Measurements from ENCODE around the gene DIAPH2. TPM values are rescaled to one million over a fixed set of nuclear protein-coding genes. Genes with fewer than 3 reads are reported as not detected.

DIAPH2 gene
- total RNA-seq, 6 experiments from 2014 or later: 10.1 to 13.5 (median 11.6) TPM

- TF ChIP-seq CTCF (IDR thresholded peaks at IDR 0.05): no peak
- DNase-seq: no peak
- Mint-ChIP-seq H3K4me1 (ENCODE audit: low read depth) (peaks cover 44% of the 10 kb centered on the region), H3K27ac (peak overlapping the region; percentile 24; the same call in 1 of the 2 replicates), H3K4me3 (no peak overlapping the region), H3K27me3 (ENCODE audit: insufficient read depth) (peaks cover 2% of the 10 kb centered on the region; the same call in 1 of the 2 replicates), H3K9me3 (no peaks in the 10 kb centered on the region), H3K36me3 (ENCODE audit: low read depth) (no peaks in the 10 kb centered on the region)
Observed at GRCh38 chrX:97400492-97400891, 715.9 kb downstream of the DIAPH2 start.

- peak overlapping the region; percentile 61 for H3K27ac Mint-ChIP-seq
- H3K36me3 Mint-ChIP-seq (ENCODE audit: low read depth): no peaks in the 10 kb centered on the region
- no peak for DNase-seq
- H3K27me3 Mint-ChIP-seq (ENCODE audit: insufficient read depth): peaks cover 2% of the 10 kb centered on the region; the same call in 1 of the 2 replicates
- H3K4me3 Mint-ChIP-seq: peak overlapping the region; percentile 55
- H3K9me3 Mint-ChIP-seq: no peaks in the 10 kb centered on the region
- TF ChIP-seq CTCF (IDR thresholded peaks at IDR 0.05): no peak
- H3K4me1 Mint-ChIP-seq (ENCODE audit: low read depth): peaks cover 44% of the 10 kb centered on the region
Observed at GRCh38 chrX:97401154-97401553, 716.5 kb downstream of the DIAPH2 start.

GRCh38 chrX:97401586-97402136 is 717.0 kb downstream of the DIAPH2 start:
- H3K36me3 Mint-ChIP-seq (ENCODE audit: low read depth): no peaks in the 10 kb centered on the region
- no peaks in the 10 kb centered on the region for H3K9me3 Mint-ChIP-seq
- peaks cover 2% of the 10 kb centered on the region; the same call in 1 of the 2 replicates for H3K27me3 Mint-ChIP-seq (ENCODE audit: insufficient read depth)
- TF ChIP-seq CTCF (IDR thresholded peaks at IDR 0.05): no peak
- peaks cover 44% of the 10 kb centered on the region for H3K4me1 Mint-ChIP-seq (ENCODE audit: low read depth)
- H3K27ac Mint-ChIP-seq: peak overlapping the region; percentile 61; the same call in 1 of the 2 replicates
- no peak overlapping the region for H3K4me3 Mint-ChIP-seq
- DNase-seq: peak; percentile 2

GRCh38 chrX:97402333-97402732 is 717.7 kb downstream of the DIAPH2 start:
- H3K27ac Mint-ChIP-seq: no peak overlapping the region
- H3K27me3 Mint-ChIP-seq (ENCODE audit: insufficient read depth): peaks cover 1% of the 10 kb centered on the region; the same call in 1 of the 2 replicates
- DNase-seq: no peak
- TF ChIP-seq CTCF (IDR thresholded peaks at IDR 0.05): no peak
- H3K9me3 Mint-ChIP-seq: no peaks in the 10 kb centered on the region
- H3K4me3 Mint-ChIP-seq: no peak overlapping the region
- peaks cover 43% of the 10 kb centered on the region for H3K4me1 Mint-ChIP-seq (ENCODE audit: low read depth)
- H3K36me3 Mint-ChIP-seq (ENCODE audit: low read depth): no peaks in the 10 kb centered on the region

- H3K27ac Mint-ChIP-seq: no peak overlapping the region
- no peak for DNase-seq
- TF ChIP-seq CTCF (IDR thresholded peaks at IDR 0.05): no peak
- H3K27me3 Mint-ChIP-seq (ENCODE audit: insufficient read depth): no peaks in the 10 kb centered on the region
- peaks cover 37% of the 10 kb centered on the region for H3K4me1 Mint-ChIP-seq (ENCODE audit: low read depth)
- no peaks in the 10 kb centered on the region for H3K36me3 Mint-ChIP-seq (ENCODE audit: low read depth)
- H3K9me3 Mint-ChIP-seq: no peaks in the 10 kb centered on the region
- H3K4me3 Mint-ChIP-seq: no peak overlapping the region
Observed at GRCh38 chrX:97402903-97403302, 718.3 kb downstream of the DIAPH2 start.
